HepG2 (cell line): ENCODE data around the gene DNAJA2. TPM values are rescaled to one million over a fixed set of nuclear protein-coding genes. Genes with fewer than 3 reads are reported as not detected.

Experiments
- CHD4 ChIP-seq: fragments of 200-600 bp; sonication (generic); IDR thresholded peaks from 2 replicates; pipeline ENCODE4 v1.7.0; 2017; ENCODE audit warnings: mild to moderate bottlenecking, low read length, borderline replicate concordance
- DPF2 ChIP-seq: sonication (generic); formaldehyde crosslinking; IDR thresholded peaks from 2 replicates; pipeline ENCODE4 v1.4.0; 2020; ENCODE audit warnings: mild to moderate bottlenecking, low read depth, missing genetic modification reagents, borderline replicate concordance
- EHMT2 ChIP-seq: fragments of 200-600 bp; sonication (generic); IDR thresholded peaks from 2 replicates; pipeline ENCODE4 v1.7.0; 2017; ENCODE audit warnings: antibody characterized with exemption, low read depth, low read length, borderline replicate concordance
- FIP1L1 ChIP-seq: fragments of 200-400 bp; formaldehyde crosslinking; IDR thresholded peaks from 2 replicates; pipeline ENCODE4 v1.6.1; 2018; ENCODE audit warnings: low read depth, mild to moderate bottlenecking, low read length, moderate library complexity, borderline replicate concordance; ENCODE audit not compliant: insufficient read depth
- FOXP1 ChIP-seq, 2 experiments: fragments of 450-650 bp in 1 of 2; IDR thresholded peaks; 2 replicates each; pipeline ENCODE4 v1.6.1; 2017 to 2018; ENCODE audit warnings: antibody characterized with exemption in 1 of 2
- GFI1 ChIP-seq: sonication (generic); formaldehyde crosslinking; IDR thresholded peaks from 2 replicates; pipeline ENCODE4 v1.5.0; 2020; ENCODE audit warnings: missing genetic modification reagents, mild to moderate bottlenecking, borderline replicate concordance
- GMEB1 ChIP-seq: sonication (generic); formaldehyde crosslinking; IDR thresholded peaks from 2 replicates; pipeline ENCODE4 v1.5.1; 2020; ENCODE audit warnings: missing genetic modification reagents, mild to moderate bottlenecking, borderline replicate concordance
- HCFC1 ChIP-seq: fragments of 150-350 bp; IDR thresholded peaks from 2 replicates; pipeline ENCODE4 v1.6.1; 2014; ENCODE audit warnings: low read depth, low read length
- HMGXB4 ChIP-seq, 2 experiments: sonication (generic) in 1 of 2; formaldehyde crosslinking in 1 of 2; IDR thresholded peaks; 2 replicates each; pipeline versions ENCODE4 v1.4.0 to v1.6.1; 2018 to 2020; ENCODE audit warnings: missing genetic modification reagents in 2 of 2, borderline replicate concordance in 1 of 2, low read depth in 1 of 2, mild to moderate bottlenecking in 1 of 2, missing biosample characterization in 1 of 2
- HNF1B ChIP-seq: sonication (generic); formaldehyde crosslinking; IDR thresholded peaks from 2 replicates; pipeline ENCODE4 v1.5.1; 2020; ENCODE audit warnings: mild to moderate bottlenecking, moderate library complexity, missing genetic modification reagents
- IRF2 ChIP-seq: IDR thresholded peaks from 2 replicates; pipeline ENCODE4 v1.6.1; 2018; ENCODE audit warnings: missing genetic modification reagents, missing compliant biosample characterization
- KDM6A ChIP-seq: IDR thresholded peaks from 2 replicates; pipeline ENCODE4 v1.6.1; 2016; ENCODE audit warnings: low read depth
- KMT2B ChIP-seq: IDR thresholded peaks from 2 replicates; pipeline ENCODE4 v1.6.1; 2016; ENCODE audit warnings: missing genetic modification reagents, missing compliant biosample characterization
- MYC ChIP-seq: sonication (generic); formaldehyde crosslinking; IDR thresholded peaks from 2 replicates; pipeline ENCODE4 v1.9.0; 2021; ENCODE audit warnings: missing genetic modification reagents, borderline replicate concordance
- NBN ChIP-seq: fragments of 450-650 bp; conservative IDR thresholded peaks from 2 replicates; pipeline ENCODE4 v1.6.1; 2017
- NCOA1 ChIP-seq: sonication (generic); formaldehyde crosslinking; IDR thresholded peaks from 2 replicates; pipeline ENCODE4 v1.9.0; 2021; ENCODE audit warnings: missing genetic modification reagents
- NCOA5 ChIP-seq: sonication (generic); formaldehyde crosslinking; IDR thresholded peaks from 2 replicates; pipeline ENCODE4 v1.4.0; 2020; ENCODE audit warnings: missing genetic modification reagents
- NFE2L2 ChIP-seq: fragments of 150-350 bp; IDR thresholded peaks from 2 replicates; pipeline ENCODE4 v1.6.1; 2014; ENCODE audit warnings: low read length
- PHF8 ChIP-seq: sonication (generic); formaldehyde crosslinking; IDR thresholded peaks from 2 replicates; pipeline ENCODE4 v1.5.0; 2020; ENCODE audit warnings: missing genetic modification reagents
- ZBTB25 ChIP-seq: IDR thresholded peaks from 2 replicates; pipeline ENCODE4 v1.6.1; 2018; ENCODE audit warnings: missing genetic modification reagents
- ZFAT ChIP-seq: sonication (generic); formaldehyde crosslinking; conservative IDR thresholded peaks from 2 replicates; pipeline ENCODE4 v1.8.1; 2023; ENCODE audit warnings: missing genetic modification reagents, inconsistent platforms
- ZNF329 ChIP-seq: sonication (generic); formaldehyde crosslinking; IDR thresholded peaks from 2 replicates; pipeline ENCODE4 v1.9.0; 2021; ENCODE audit warnings: low read depth, mild to moderate bottlenecking, missing genetic modification reagents
- polyA plus RNA-seq, 8 experiments: library from polyadenylated mRNA; depleted of rRNA in 3 of 8; stranded (reverse) in 7 of 8; unstranded in 1 of 8; fragments of >200 nt; fragmentation: Illumina TruSeq in 4 of 8; extraction: Trizol in 4 of 8; gene quantifications; 2 replicates each; pipeline versions ENCODE4 v1.2.1 to v1.2.3, GENCODE V29; 2011 to 2016; ENCODE audit warnings: low read depth in 4 of 8, missing spikeins in 1 of 8, mixed read lengths in 1 of 8; ENCODE audit not compliant: insufficient read depth in 1 of 8
- total RNA-seq, 5 experiments: library from RNA; depleted of rRNA; stranded (reverse); fragments of >200 nt; fragmentation: Illumina TruSeq; extraction: Trizol; gene quantifications; 2 replicates each; pipeline ENCODE4 v1.2.3, GENCODE V29; 2016; ENCODE audit warnings: low read depth in 1 of 5
- TF ChIP-seq, protein P1 (sequence below): IDR thresholded peaks from 2 replicates; pipeline ENCODE4 v1.6.1; 2016; ENCODE audit warnings: mild to moderate bottlenecking
- TF ChIP-seq, protein P2 (sequence below): sonication (generic); formaldehyde crosslinking; IDR thresholded peaks from 2 replicates; pipeline ENCODE4 v1.4.0; 2020; ENCODE audit warnings: mild to moderate bottlenecking, missing genetic modification reagents

The DNAJA2 gene
- total and polyA plus RNA-seq, 2 of the 13 experiments (the other 11 are each of a cell fraction or from before 2014, with no cell fraction given): 25.4 to 176 TPM

DNA sequence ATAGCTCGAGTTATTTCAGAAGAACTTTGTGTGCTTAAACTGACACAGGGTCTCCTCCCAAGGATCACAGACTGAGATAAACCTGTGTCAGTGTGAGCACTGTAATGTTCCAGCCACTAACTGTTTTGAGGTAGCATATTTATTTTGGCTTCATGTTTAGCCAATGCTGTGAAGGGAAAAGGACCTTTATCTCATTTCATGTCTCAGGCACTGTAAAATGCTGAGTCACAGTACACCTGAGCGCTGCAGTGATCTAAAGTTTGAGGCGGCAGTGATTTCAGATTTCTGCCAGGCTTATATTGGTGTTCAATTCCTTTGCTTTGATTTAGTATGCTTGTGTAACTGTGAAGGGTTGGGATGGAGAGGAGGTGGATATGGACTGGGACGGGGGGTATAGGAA, 3.1 kb upstream of the DNAJA2 start (continued):
- TF ChIP-seq EHMT2 (no peak), FOXP1 (IDR thresholded peaks at IDR 0.05) (no peak), FOXP1 (CRISPR knock-in tag; IDR thresholded peaks at IDR 0.05) (no peak), GMEB1 (CRISPR knock-in tag) (no peak), HMGXB4 (CRISPR knock-in tag; IDR thresholded peaks at IDR 0.05; ENCODE audit: borderline replicate concordance in 1 of 2, low read depth in 1 of 2) (no peak), ZFAT (no peak), ZBTB25 (CRISPR knock-in tag) (no peak), NCOA1 (no peak), FIP1L1 (no peak), KDM6A (CRISPR knock-in tag) (no peak), GFI1 (peak; percentile 98), ZNF329 (CRISPR knock-in tag) (no peak), CHD4 (no peak), HCFC1 (no peak), NBN (no peak), DPF2 (CRISPR knock-in tag) (no peak), NCOA5 (CRISPR knock-in tag) (no peak), HNF1B (no peak), KMT2B (CRISPR knock-in tag) (no peak), NFE2L2 (peak; percentile 99), MYC (CRISPR knock-in tag) (no peak), IRF2 (CRISPR knock-in tag) (no peak; the same call in 1 of the 2 replicates), PHF8 (CRISPR knock-in tag) (no peak)
- TF ChIP-seq, protein P1, sequence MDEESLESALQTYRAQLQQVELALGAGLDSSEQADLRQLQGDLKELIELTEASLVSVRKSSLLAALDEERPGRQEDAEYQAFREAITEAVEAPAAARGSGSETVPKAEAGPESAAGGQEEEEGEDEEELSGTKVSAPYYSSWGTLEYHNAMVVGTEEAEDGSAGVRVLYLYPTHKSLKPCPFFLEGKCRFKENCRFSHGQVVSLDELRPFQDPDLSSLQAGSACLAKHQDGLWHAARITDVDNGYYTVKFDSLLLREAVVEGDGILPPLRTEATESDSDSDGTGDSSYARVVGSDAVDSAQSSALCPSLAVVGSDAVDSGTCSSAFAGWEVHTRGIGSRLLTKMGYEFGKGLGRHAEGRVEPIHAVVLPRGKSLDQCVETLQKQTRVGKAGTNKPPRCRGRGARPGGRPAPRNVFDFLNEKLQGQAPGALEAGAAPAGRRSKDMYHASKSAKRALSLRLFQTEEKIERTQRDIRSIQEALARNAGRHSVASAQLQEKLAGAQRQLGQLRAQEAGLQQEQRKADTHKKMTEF: no peak
- TF ChIP-seq, protein P2, sequence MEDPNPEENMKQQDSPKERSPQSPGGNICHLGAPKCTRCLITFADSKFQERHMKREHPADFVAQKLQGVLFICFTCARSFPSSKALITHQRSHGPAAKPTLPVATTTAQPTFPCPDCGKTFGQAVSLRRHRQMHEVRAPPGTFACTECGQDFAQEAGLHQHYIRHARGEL (CRISPR knock-in tag): no peak
